MM.1S (cell line): ENCODE measurements around the gene MROH7.

Experiments
- CTCF ChIP-seq: fragments of 300-600 bp; sonication (generic); IDR thresholded peaks from 2 replicates; pipeline ENCODE4 v1.5.1; 2016; ENCODE audit warnings: antibody characterized with exemption, low read length, mixed read lengths
- EZH2phosphoT487 ChIP-seq: fragments of 300-600 bp; sonication (generic); IDR thresholded peaks from 2 replicates; pipeline ENCODE4 v1.6.1; 2018; ENCODE audit warnings: antibody characterized with exemption, low read length

- TF ChIP-seq CTCF (no peak), EZH2phosphoT487 (no peak)
Observed at GRCh38 chr1:54705153-54705552, 63.6 kb downstream of the MROH7 start.
